GM19240 (cell line): ENCODE measurements around the gene DBNL.

ENCODE experiments used
- DNase-seq: peaks from one replicate; pipeline ENCODE4 v3.0.0; 2011; ENCODE audit warnings: low spot score; ENCODE audit not compliant: insufficient read length

The DBNL gene

GRCh38 chr7:44042221-44042620 is 2.3 kb upstream of the DBNL start:
- no peak for DNase-seq

- DNase-seq: no peak
These were observed 600 bp upstream of the DBNL start for GRCh38 chr7:44043902-44044301.

- no peak for DNase-seq
These were observed 918 bp downstream of the DBNL start for GRCh38 chr7:44045226-44046014.

- DNase-seq: no peak
These were observed 2.0 kb downstream of the DBNL start for GRCh38 chr7:44046321-44047061.

- no peak for DNase-seq
These were observed 3.7 kb downstream of the DBNL start for GRCh38 chr7:44048031-44048795.

- DNase-seq: no peak
These were observed 5.8 kb downstream of the DBNL start for GRCh38 chr7:44050121-44050914.

GRCh38 chr7:44050915-44051560 is 6.5 kb downstream of the DBNL start:
- DNase-seq: no peak

GRCh38 chr7:44051611-44052220 is 7.2 kb downstream of the DBNL start:
- DNase-seq: no peak

- no peak for DNase-seq
These were observed 8.4 kb downstream of the DBNL start for GRCh38 chr7:44052771-44053365.

GRCh38 chr7:44056681-44057080 is 12.2 kb downstream of the DBNL start:
- DNase-seq: no peak

- DNase-seq: no peak
These were observed 12.8 kb downstream of the DBNL start for GRCh38 chr7:44057181-44057848.

- no peak for DNase-seq
These were observed 13.6 kb downstream of the DBNL start for GRCh38 chr7:44057849-44058758.

GRCh38 chr7:44058759-44059218 is 14.3 kb downstream of the DBNL start:
- DNase-seq: no peak

- no peak for DNase-seq
These were observed 15.0 kb downstream of the DBNL start for GRCh38 chr7:44059219-44060090.

- no peak for DNase-seq
These were observed 15.8 kb downstream of the DBNL start for GRCh38 chr7:44060091-44060947.

GRCh38 chr7:44060948-44061644 is 16.6 kb downstream of the DBNL start:
- no peak for DNase-seq
